ENCODE results near the gene S100PBP. TPM values are rescaled to one million over a fixed set of nuclear protein-coding genes. Genes with fewer than 3 reads are reported as not detected.

Gene S100PBP
- total and polyA plus RNA-seq, 2 of the 13 experiments (the other 11 are each of a cell fraction or from before 2014, with no cell fraction given), result 20.4 to 26.1 TPM

- Histone ChIP-seq H3K9ac (ENCODE audit: insufficient read depth, low read depth, low read length) (no peak overlapping the region), H3K79me2 (ENCODE audit: insufficient read depth, low read length) (no peaks in the 10 kb centered on the region), H3K4me2 (ENCODE audit: low read depth, low read length) (no peak overlapping the region), H3K9me3 (ENCODE audit: low read length) (no peaks in the 10 kb centered on the region), H3K4me1 (ENCODE audit: insufficient read depth, low read length) (no peaks in the 10 kb centered on the region), H3K27ac (ENCODE audit: extremely low read length, insufficient read depth, low read length) (no peak overlapping the region), H4K20me1 (ENCODE audit: insufficient read depth, low read length) (no peaks in the 10 kb centered on the region), H3K27me3 (ENCODE audit: control insufficient read depth in 1 of 2, insufficient read depth in 2 of 2, low read length in 2 of 2) (no peaks in the 10 kb centered on the region), H3K36me3 (replicated peaks in 1 of 2; ENCODE audit: control insufficient read depth in 1 of 2, insufficient read depth in 2 of 2, low read length in 2 of 2) (peaks cover 22 to 42% of the 10 kb centered on the region in 2 experiments), H3K4me3 (replicated peaks in 1 of 3; ENCODE audit: insufficient read depth in 1 of 3, low read depth in 2 of 3, low read length in 3 of 3) (no peak overlapping the region), H2AFZ (ENCODE audit: low read length) (no peak overlapping the region)
- no TSS peak for BruUV-seq (replicated peaks)
- no peak for ATAC-seq
- POLR2A ChIA-PET, result interaction anchor here (0.7 to 4.9 kb wide), 4 partner anchors 9 to 62 kb away, joined by 3 to 51 read pairs (median 10); no protein-coding TSS in a partner anchor
- CTCF ChIA-PET (ENCODE audit: low intra/inter-chr PET ratio, low total read pairs), result interaction anchor here (4.4 kb wide), 1 partner anchor 63 kb away, joined by 88 read pairs; no protein-coding TSS in a partner anchor
- 100% methylated on average over 2 of the region's 2 CpGs for WGBS (ENCODE audit: low lambda C conversion rate)
- intact Hi-C loops (cut with micrococcal nuclease; ENCODE audit: unreplicated experiment), result no loop called here
- in situ Hi-C loops (cut with HindIII; ENCODE audit: extremely low pct_ligation_motif_present, low pct_unique_long_range_greater_than_20kb), result no loop called here
- DNase-seq (ENCODE audit: low spot score), result no peak
- FAIRE-seq, result no peak
- TF ChIP-seq ZNF766 (CRISPR knock-in tag; IDR thresholded peaks at IDR 0.05; ENCODE audit: borderline replicate concordance) (no peak), ZNF260 (CRISPR knock-in tag; IDR thresholded peaks at IDR 0.05; ENCODE audit: borderline replicate concordance, low read depth) (no peak), FOXO1 (CRISPR knock-in tag; IDR thresholded peaks at IDR 0.05) (no peak), RBM22 (optimal IDR thresholded peaks at IDR 0.05; ENCODE audit: low read length) (peak; percentile 70), POLR2AphosphoS5 (IDR thresholded peaks at IDR 0.05; ENCODE audit: low read depth, low read length) (peak; percentile 32; the same call in 1 of the 2 replicates), ZMYM4 (CRISPR knock-in tag; IDR thresholded peaks at IDR 0.05) (no peak), MAX (IDR thresholded peaks at IDR 0.05) (no peak), IRX3 (CRISPR knock-in tag; IDR thresholded peaks at IDR 0.05; ENCODE audit: borderline replicate concordance, low read depth) (no peak), MTA1 (CRISPR knock-in tag; IDR thresholded peaks at IDR 0.05; ENCODE audit: borderline replicate concordance) (no peak), ELK4 (CRISPR knock-in tag; IDR thresholded peaks at IDR 0.05; ENCODE audit: borderline replicate concordance) (no peak), POLR2G (IDR thresholded peaks at IDR 0.05; ENCODE audit: low read depth, low read length) (0 out of 2 replicates have a peak, but pooled peaks have one; percentile 23), ZNF292 (CRISPR knock-in tag; IDR thresholded peaks at IDR 0.05; ENCODE audit: borderline replicate concordance, low read depth) (no peak), SRSF9 (IDR thresholded peaks at IDR 0.05; ENCODE audit: borderline replicate concordance, insufficient read depth, low read depth, low read length, poor library complexity, severe bottlenecking) (no peak), ZNF790 (CRISPR knock-in tag; IDR thresholded peaks at IDR 0.05; ENCODE audit: borderline replicate concordance) (no peak), TBP (CRISPR knock-in tag; IDR thresholded peaks at IDR 0.05) (no peak)
- TF ChIP-seq, protein P1, sequence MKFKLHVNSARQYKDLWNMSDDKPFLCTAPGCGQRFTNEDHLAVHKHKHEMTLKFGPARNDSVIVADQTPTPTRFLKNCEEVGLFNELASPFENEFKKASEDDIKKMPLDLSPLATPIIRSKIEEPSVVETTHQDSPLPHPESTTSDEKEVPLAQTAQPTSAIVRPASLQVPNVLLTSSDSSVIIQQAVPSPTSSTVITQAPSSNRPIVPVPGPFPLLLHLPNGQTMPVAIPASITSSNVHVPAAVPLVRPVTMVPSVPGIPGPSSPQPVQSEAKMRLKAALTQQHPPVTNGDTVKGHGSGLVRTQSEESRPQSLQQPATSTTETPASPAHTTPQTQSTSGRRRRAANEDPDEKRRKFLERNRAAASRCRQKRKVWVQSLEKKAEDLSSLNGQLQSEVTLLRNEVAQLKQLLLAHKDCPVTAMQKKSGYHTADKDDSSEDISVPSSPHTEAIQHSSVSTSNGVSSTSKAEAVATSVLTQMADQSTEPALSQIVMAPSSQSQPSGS (CRISPR knock-in tag; IDR thresholded peaks at IDR 0.05), result no peak
- TF ChIP-seq, protein P2, sequence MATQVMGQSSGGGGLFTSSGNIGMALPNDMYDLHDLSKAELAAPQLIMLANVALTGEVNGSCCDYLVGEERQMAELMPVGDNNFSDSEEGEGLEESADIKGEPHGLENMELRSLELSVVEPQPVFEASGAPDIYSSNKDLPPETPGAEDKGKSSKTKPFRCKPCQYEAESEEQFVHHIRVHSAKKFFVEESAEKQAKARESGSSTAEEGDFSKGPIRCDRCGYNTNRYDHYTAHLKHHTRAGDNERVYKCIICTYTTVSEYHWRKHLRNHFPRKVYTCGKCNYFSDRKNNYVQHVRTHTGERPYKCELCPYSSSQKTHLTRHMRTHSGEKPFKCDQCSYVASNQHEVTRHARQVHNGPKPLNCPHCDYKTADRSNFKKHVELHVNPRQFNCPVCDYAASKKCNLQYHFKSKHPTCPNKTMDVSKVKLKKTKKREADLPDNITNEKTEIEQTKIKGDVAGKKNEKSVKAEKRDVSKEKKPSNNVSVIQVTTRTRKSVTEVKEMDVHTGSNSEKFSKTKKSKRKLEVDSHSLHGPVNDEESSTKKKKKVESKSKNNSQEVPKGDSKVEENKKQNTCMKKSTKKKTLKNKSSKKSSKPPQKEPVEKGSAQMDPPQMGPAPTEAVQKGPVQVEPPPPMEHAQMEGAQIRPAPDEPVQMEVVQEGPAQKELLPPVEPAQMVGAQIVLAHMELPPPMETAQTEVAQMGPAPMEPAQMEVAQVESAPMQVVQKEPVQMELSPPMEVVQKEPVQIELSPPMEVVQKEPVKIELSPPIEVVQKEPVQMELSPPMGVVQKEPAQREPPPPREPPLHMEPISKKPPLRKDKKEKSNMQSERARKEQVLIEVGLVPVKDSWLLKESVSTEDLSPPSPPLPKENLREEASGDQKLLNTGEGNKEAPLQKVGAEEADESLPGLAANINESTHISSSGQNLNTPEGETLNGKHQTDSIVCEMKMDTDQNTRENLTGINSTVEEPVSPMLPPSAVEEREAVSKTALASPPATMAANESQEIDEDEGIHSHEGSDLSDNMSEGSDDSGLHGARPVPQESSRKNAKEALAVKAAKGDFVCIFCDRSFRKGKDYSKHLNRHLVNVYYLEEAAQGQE (IDR thresholded peaks at IDR 0.05; ENCODE audit: borderline replicate concordance in 1 of 2, low read depth in 1 of 2, low read length in 2 of 2), result no peak
Observed at GRCh38 chr1:32774950-32775634, 42.4 kb upstream of the S100PBP start.
